Measurements from ENCODE around the gene MAGI3. TPM values are rescaled to one million over a fixed set of nuclear protein-coding genes. Genes with fewer than 3 reads are reported as not detected.

Gene MAGI3
- total RNA-seq, 3 donors from 2014 or later (not counting 1 experiment from before 2014, with no cell fraction given) = 0.61 to 1.6 (median 0.66) TPM

DNA sequence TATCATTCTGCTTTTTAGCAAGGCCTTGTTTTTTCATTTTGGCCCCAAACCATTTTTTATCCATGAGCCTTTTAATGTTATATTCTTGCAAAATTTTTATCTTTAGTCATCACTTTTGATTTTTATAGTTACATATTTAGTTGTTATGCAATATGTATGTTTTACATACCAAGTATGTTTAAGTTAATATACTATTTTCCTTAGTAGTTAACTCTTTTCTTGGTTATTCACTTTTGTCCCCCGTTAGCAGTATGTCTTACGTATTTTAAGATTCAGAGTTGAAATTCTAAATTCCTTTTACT lies 44.5 kb downstream of the MAGI3 start:
- WGBS (ENCODE audit: insufficient coverage) = 91% methylated on average over 2 of the region's 2 CpGs
- no peaks in the 10 kb centered on the region for H3K9me3 Mint-ChIP-seq
- ATAC-seq (no peak), DNase-seq (no peak)
- H3K27me3 Mint-ChIP-seq (ENCODE audit: low read depth in 2 of 2) = peaks cover 5 to 13% of the 10 kb centered on the region in 2 donors
- Histone ChIP-seq H3K4me1 (ENCODE audit: control insufficient read depth, insufficient read depth, low read length) (no peaks in the 10 kb centered on the region), H3K36me3 (ENCODE audit: control insufficient read depth, insufficient read depth, low read length) (no peaks in the 10 kb centered on the region), H3K4me3 (ENCODE audit: low read length) (no peak overlapping the region), H3K9me3 (ENCODE audit: control insufficient read depth, insufficient read depth, low read length) (no peaks in the 10 kb centered on the region), H3K27me3 (ENCODE audit: control insufficient read depth, insufficient read depth, low read length) (no peaks in the 10 kb centered on the region), H3K27ac (ENCODE audit: low read length) (no peak overlapping the region)
- no peak overlapping the region for H3K27ac Mint-ChIP-seq
- intact Hi-C loops (cut with micrococcal nuclease) = no loop called here
- H3K4me1 Mint-ChIP-seq = no peaks in the 10 kb centered on the region
- no peak overlapping the region for H3K4me3 Mint-ChIP-seq
- H3K36me3 Mint-ChIP-seq = no peaks in the 10 kb centered on the region
- TF ChIP-seq, protein P1, sequence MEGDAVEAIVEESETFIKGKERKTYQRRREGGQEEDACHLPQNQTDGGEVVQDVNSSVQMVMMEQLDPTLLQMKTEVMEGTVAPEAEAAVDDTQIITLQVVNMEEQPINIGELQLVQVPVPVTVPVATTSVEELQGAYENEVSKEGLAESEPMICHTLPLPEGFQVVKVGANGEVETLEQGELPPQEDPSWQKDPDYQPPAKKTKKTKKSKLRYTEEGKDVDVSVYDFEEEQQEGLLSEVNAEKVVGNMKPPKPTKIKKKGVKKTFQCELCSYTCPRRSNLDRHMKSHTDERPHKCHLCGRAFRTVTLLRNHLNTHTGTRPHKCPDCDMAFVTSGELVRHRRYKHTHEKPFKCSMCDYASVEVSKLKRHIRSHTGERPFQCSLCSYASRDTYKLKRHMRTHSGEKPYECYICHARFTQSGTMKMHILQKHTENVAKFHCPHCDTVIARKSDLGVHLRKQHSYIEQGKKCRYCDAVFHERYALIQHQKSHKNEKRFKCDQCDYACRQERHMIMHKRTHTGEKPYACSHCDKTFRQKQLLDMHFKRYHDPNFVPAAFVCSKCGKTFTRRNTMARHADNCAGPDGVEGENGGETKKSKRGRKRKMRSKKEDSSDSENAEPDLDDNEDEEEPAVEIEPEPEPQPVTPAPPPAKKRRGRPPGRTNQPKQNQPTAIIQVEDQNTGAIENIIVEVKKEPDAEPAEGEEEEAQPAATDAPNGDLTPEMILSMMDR (IDR thresholded peaks at IDR 0.05) = no peak

DNA sequence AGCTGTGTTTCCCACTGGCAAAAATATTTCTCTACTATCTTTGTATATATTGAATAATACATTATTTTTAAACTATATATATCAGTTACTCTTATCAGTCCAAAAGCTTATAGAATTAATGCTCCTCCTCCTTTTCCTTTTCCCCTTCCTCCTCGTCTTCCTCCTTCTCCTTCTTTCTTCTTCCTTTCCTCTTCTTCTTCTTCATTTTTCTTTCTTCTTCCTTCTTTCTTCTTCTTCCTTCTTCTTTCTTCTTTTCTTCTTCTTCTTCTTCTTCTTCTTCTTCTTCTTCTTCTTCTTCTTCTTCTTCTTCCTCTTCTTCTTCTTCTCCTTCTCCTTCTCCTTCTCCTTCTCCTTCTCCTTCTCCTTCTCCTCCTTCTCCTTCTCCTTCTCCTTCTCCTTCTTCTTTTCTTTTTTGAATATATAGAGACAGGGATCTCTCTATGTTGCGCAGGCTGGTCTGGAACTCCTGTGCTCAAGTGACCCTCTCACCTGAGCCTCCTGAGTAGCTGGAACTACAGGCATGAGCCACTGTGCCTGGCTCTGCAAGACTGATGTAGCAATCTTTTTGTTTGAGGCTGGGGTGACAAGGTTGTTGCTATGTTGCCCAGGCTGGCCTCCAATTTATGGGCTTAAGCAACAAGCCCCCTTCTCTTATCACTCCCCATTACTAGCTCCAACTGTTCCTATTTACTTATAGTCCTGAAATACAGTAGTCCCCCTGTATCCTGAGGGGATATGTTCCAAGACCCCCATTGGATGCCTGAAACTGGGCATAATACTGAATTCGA lies 47.4 kb downstream of the MAGI3 start:
- peaks cover 5 to 13% of the 10 kb centered on the region in 2 donors for H3K27me3 Mint-ChIP-seq (ENCODE audit: low read depth in 2 of 2)
- Histone ChIP-seq H3K36me3 (ENCODE audit: control insufficient read depth, insufficient read depth, low read length) (no peaks in the 10 kb centered on the region), H3K9me3 (ENCODE audit: control insufficient read depth, insufficient read depth, low read length) (no peaks in the 10 kb centered on the region), H3K4me3 (ENCODE audit: low read length) (no peak overlapping the region), H3K27me3 (ENCODE audit: control insufficient read depth, insufficient read depth, low read length) (no peaks in the 10 kb centered on the region), H3K4me1 (ENCODE audit: control insufficient read depth, insufficient read depth, low read length) (no peaks in the 10 kb centered on the region), H3K27ac (ENCODE audit: low read length) (no peak overlapping the region)
- 85% methylated on average over 3 of the region's 3 CpGs for WGBS (ENCODE audit: insufficient coverage)
- TF ChIP-seq, protein P1 (IDR thresholded peaks at IDR 0.05) = no peak
- H3K36me3 Mint-ChIP-seq = no peaks in the 10 kb centered on the region
- no peaks in the 10 kb centered on the region for H3K9me3 Mint-ChIP-seq
- DNase-seq (no peak), ATAC-seq (no peak)
- intact Hi-C loops (cut with micrococcal nuclease) = no loop called here
- no peak overlapping the region for H3K27ac Mint-ChIP-seq
- no peak overlapping the region for H3K4me3 Mint-ChIP-seq
- H3K4me1 Mint-ChIP-seq = no peaks in the 10 kb centered on the region

DNA sequence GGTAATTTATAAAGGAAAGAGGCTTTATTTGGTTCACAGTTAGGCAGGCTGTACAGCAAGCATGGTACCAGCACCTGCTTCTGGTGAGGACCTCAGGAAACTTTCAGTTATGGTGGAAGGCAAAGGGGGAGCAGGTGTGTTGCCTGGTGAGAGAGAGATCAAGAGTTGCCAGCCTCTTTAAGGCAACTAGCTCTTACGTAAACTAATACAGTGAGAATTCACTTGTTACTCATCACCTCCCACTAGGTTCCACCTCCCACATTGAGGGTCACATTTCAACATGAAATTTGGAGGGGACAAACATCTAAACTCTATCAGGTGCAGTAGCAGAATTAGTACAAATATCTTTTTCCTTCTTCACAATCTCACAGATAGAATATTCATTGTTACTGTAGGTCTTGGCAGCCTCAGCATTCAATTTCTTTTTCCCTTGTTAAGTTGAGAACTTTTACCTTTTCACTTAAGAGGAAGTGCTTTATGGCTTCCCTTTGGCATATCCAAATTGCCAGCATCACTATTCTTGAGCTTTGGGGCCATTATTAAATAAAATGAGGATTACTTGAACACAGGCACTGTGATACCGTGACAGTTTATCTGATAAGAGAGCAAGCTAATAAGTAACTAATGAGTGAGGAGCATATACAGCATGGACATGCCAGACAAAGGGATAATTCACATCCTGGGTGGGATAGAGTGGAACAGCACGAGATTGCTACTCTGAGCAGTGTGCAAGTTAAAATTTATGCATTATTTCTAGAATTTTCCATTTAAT lies 48.4 kb downstream of the MAGI3 start:
- Histone ChIP-seq H3K27ac (ENCODE audit: low read length) (no peak overlapping the region), H3K36me3 (ENCODE audit: control insufficient read depth, insufficient read depth, low read length) (no peaks in the 10 kb centered on the region), H3K9me3 (ENCODE audit: control insufficient read depth, insufficient read depth, low read length) (no peaks in the 10 kb centered on the region), H3K27me3 (ENCODE audit: control insufficient read depth, insufficient read depth, low read length) (no peaks in the 10 kb centered on the region), H3K4me1 (ENCODE audit: control insufficient read depth, insufficient read depth, low read length) (no peaks in the 10 kb centered on the region), H3K4me3 (ENCODE audit: low read length) (no peak overlapping the region)
- 86% methylated on average over 3 of the region's 3 CpGs for WGBS (ENCODE audit: insufficient coverage)
- Mint-ChIP-seq H3K27ac (no peak overlapping the region), H3K36me3 (no peaks in the 10 kb centered on the region), H3K4me1 (no peaks in the 10 kb centered on the region), H3K4me3 (no peak overlapping the region), H3K27me3 (ENCODE audit: low read depth in 2 of 2) (peaks cover 5 to 13% of the 10 kb centered on the region in 2 donors), H3K9me3 (no peaks in the 10 kb centered on the region)
- intact Hi-C loops (cut with micrococcal nuclease) = no loop called here
- DNase-seq (no peak), ATAC-seq (no peak)
- TF ChIP-seq, protein P1 (IDR thresholded peaks at IDR 0.05) = no peak

All from natural killer cell (primary cell).